Measurements from ENCODE around the gene FRMPD4. TPM values are rescaled to one million over a fixed set of nuclear protein-coding genes. Genes with fewer than 3 reads are reported as not detected.

The FRMPD4 gene
- polyA plus RNA-seq, 2 of the 4 experiments (the other 2 are of a cell fraction), result 0.08 to 0.28 TPM

GRCh38 chrX:12614266-12614665, 476.0 kb downstream of the FRMPD4 start:
- no peak overlapping the region for H3K27ac ChIP-seq
- ChIA-PET CTCF (no interaction called here), POLR2A (no interaction called here)
- no peaks in the 10 kb centered on the region for H3K4me1 ChIP-seq
- no peak for FAIRE-seq
- TF ChIP-seq TP53 (CRISPR knock-in tag; IDR thresholded peaks at IDR 0.05) (no peak), BCL3 (IDR thresholded peaks at IDR 0.05) (no peak), E2F6 (IDR thresholded peaks at IDR 0.05; ENCODE audit: borderline replicate concordance, low read depth) (no peak)
- WGBS (ENCODE audit: missing lambda C conversion rate), result 78% methylated on average over 1 of the region's 5 CpGs
- no peak for ATAC-seq
- H3K4me2 ChIP-seq, result no peak overlapping the region
- no peak for DNase-seq (ENCODE audit: low read depth in 1 of 2, low spot score in 1 of 2)
- no peaks in the 10 kb centered on the region for H3K9me3 ChIP-seq
- H3K4me3 ChIP-seq, result no peak overlapping the region

GRCh38 chrX:12615061-12615460, 476.8 kb downstream of the FRMPD4 start:
- DNase-seq (ENCODE audit: low read depth in 1 of 2, low spot score in 1 of 2) (no peak), FAIRE-seq (no peak), ATAC-seq (no peak)
- Histone ChIP-seq H3K4me2 (no peak overlapping the region), H3K27ac (no peak overlapping the region), H3K4me3 (no peak overlapping the region), H3K4me1 (no peaks in the 10 kb centered on the region), H3K9me3 (no peaks in the 10 kb centered on the region)
- no peak for TF ChIP-seq USF2 (IDR thresholded peaks at IDR 0.05)
- no peak for TF ChIP-seq ELK1 (IDR thresholded peaks at IDR 0.05; ENCODE audit: low read depth, low read length)
- TF ChIP-seq MAZ (IDR thresholded peaks at IDR 0.05; ENCODE audit: borderline replicate concordance, low read depth, low read length), result no peak
- no peak for TF ChIP-seq ZC3H11A (IDR thresholded peaks at IDR 0.05)
- no peak for TF ChIP-seq TP53 (CRISPR knock-in tag; IDR thresholded peaks at IDR 0.05)
- no peak for TF ChIP-seq HDAC2 (IDR thresholded peaks at IDR 0.05)
- no peak for TF ChIP-seq MYC (IDR thresholded peaks at IDR 0.05; ENCODE audit: borderline replicate concordance, low read length)
- no peak for TF ChIP-seq MAX (IDR thresholded peaks at IDR 0.05)
- no peak for TF ChIP-seq HOXB13 (CRISPR knock-in tag; IDR thresholded peaks at IDR 0.05; ENCODE audit: low read depth)
- TF ChIP-seq RNF2 (IDR thresholded peaks at IDR 0.05; ENCODE audit: borderline replicate concordance, low read depth), result no peak
- ChIA-PET POLR2A (no interaction called here), CTCF (no interaction called here)

GRCh38 chrX:12617241-12617640, 479.0 kb downstream of the FRMPD4 start:
- DNase-seq (ENCODE audit: low read depth in 1 of 2, low spot score in 1 of 2) (no peak), FAIRE-seq (peak; percentile 92), ATAC-seq (no peak)
- Histone ChIP-seq H3K4me1 (no peaks in the 10 kb centered on the region), H3K9me3 (no peaks in the 10 kb centered on the region), H3K27ac (no peak overlapping the region), H3K4me3 (no peak overlapping the region), H3K4me2 (no peak overlapping the region)
- CTCF ChIA-PET, result no interaction called here
- POLR2A ChIA-PET, result no interaction called here
- TF ChIP-seq POLR2A (IDR thresholded peaks at IDR 0.05; ENCODE audit: low read length) (no peak), ZNF302 (CRISPR knock-in tag; IDR thresholded peaks at IDR 0.05) (no peak), BHLHE40 (IDR thresholded peaks at IDR 0.05; ENCODE audit: low read depth, low read length) (no peak), RARB (CRISPR knock-in tag; IDR thresholded peaks at IDR 0.05) (no peak), FOXS1 (CRISPR knock-in tag; IDR thresholded peaks at IDR 0.05) (no peak), RNF2 (IDR thresholded peaks at IDR 0.05; ENCODE audit: borderline replicate concordance, low read depth) (no peak), CBX2 (IDR thresholded peaks at IDR 0.05; ENCODE audit: borderline replicate concordance, low read depth) (no peak), EP300 (IDR thresholded peaks at IDR 0.05) (no peak), BCL3 (IDR thresholded peaks at IDR 0.05) (no peak)

All from A549 (cell line).